Measurements from ENCODE around the gene DLX6.
"Not testable (repeated sequence)": the region's sequence is repeated elsewhere in the genome, so short reads cannot be mapped to it uniquely, and the experiment has no call there.

The DLX6 gene

GRCh38 chr7:97025983-97026714 is 20.8 kb downstream of the DLX6 start:
- FAIRE-seq: no peak
- TF ChIP-seq, protein P1, sequence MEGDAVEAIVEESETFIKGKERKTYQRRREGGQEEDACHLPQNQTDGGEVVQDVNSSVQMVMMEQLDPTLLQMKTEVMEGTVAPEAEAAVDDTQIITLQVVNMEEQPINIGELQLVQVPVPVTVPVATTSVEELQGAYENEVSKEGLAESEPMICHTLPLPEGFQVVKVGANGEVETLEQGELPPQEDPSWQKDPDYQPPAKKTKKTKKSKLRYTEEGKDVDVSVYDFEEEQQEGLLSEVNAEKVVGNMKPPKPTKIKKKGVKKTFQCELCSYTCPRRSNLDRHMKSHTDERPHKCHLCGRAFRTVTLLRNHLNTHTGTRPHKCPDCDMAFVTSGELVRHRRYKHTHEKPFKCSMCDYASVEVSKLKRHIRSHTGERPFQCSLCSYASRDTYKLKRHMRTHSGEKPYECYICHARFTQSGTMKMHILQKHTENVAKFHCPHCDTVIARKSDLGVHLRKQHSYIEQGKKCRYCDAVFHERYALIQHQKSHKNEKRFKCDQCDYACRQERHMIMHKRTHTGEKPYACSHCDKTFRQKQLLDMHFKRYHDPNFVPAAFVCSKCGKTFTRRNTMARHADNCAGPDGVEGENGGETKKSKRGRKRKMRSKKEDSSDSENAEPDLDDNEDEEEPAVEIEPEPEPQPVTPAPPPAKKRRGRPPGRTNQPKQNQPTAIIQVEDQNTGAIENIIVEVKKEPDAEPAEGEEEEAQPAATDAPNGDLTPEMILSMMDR (IDR thresholded peaks at IDR 0.05; ENCODE audit: insufficient read depth, missing control alignments): no peak
- no peak for DNase-seq (ENCODE audit: insufficient read length, low spot score)

DNA sequence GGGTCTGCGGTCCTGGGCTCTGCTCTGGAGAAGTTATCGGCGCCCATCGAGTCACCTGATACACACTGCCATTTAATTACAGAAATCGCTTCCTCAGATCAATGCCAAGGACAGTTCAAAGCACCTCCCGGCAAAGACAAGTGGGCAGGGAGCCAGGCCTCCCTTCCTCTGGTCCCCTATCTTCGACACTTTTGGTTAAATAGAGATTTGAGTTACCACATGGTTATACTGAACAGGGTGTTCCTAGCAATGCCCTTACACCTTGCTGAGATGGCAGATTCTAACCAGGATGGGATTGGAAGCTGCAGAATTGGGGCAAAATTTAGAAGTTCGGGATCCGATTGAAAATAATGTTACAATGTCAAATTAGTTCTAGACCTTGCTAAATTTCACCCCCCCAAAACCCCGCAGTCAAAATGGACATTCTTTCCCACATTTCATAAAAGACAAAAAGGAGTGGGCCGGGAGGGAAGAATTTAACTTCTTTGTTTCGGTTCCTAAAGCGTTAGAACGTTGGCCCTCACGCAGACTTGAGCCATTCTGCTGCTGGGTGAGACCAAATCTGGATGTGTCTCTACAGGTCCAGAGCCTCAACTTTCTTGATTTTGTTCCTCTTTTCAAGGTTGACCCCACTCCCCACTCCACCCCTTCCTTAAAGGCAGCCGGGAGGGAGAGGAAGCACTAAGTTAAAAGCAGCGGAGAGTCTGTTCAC is 21.5 kb downstream of the DLX6 start:
- TF ChIP-seq, protein P1 (IDR thresholded peaks at IDR 0.05; ENCODE audit: insufficient read depth, missing control alignments): no peak
- no peak for FAIRE-seq
- no peak for DNase-seq (ENCODE audit: insufficient read length, low spot score)

DNA sequence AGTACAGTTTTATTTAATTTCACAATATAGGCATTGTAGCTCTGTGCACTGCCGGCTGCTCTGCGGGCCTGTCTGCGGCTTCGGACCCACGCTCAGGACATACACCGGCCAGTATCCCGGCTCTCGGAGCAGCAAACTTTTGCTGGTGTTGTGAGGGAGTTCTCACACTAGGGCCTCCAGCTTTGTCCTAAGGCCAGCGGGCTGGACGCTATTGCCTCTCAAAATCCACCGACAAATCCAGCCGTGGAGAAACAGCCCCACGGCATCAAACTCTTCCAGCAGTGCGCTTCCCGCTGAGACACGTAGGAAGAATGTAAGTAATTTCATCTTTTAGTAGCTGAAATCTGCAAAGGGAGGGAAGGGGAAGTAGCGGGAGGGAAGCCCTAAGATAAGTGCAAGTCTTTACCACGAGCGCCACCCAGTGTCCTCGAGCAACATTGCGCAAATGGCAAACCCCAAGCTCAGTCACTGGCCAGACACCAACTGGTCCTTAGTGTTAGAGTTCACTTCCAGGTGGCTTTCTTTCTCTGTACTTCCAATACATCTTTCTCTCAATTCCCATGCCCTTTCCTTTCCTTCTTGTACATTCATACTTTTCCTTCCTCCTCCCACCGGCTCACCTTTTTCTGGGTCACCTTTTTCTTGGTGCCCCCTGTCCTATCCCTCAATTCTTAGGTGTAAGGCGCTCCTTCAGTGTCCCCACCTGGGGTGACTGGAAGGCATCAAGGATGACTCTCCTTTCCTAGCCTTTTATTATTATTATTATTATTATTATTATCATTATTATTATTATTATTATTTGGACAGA is 22.3 kb downstream of the DLX6 start:
- peak; percentile 76 for FAIRE-seq
- no peak for DNase-seq (ENCODE audit: insufficient read length, low spot score)
- TF ChIP-seq, protein P1 (IDR thresholded peaks at IDR 0.05; ENCODE audit: insufficient read depth, missing control alignments): peak; percentile 91

DNA sequence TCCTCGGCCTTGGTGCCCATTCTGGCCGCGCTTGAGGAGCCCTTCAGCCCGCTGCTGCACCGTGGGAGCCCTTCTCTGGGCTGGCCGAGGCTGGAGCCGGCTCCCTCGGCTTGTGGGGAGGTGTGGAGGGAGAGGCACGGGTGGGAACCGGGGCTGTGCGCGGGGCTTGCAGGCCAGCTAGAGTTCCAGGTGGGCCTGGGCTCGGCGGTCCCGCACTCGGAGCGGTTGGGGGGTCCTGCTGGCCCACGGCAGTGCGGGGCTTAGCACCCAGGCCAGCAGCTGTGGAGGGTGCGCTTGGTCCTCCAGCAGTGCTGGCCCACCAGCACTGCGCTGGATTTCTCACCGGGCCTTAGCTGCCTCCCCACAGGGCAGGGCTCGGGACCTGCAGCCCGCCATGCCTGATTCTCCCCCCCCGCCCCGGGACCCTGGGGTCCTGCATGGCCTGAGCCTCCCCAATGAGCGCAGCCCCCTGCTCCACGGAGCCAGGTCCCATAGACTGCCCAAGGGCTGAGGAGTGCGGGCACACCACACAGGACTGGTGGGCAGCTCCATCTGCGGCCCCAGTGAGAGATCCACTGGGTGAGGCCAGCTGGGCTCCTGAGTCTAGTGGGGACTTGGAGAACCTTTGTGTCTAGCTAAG is 29.0 kb downstream of the DLX6 start:
- FAIRE-seq: not testable (repeated sequence)

DNA sequence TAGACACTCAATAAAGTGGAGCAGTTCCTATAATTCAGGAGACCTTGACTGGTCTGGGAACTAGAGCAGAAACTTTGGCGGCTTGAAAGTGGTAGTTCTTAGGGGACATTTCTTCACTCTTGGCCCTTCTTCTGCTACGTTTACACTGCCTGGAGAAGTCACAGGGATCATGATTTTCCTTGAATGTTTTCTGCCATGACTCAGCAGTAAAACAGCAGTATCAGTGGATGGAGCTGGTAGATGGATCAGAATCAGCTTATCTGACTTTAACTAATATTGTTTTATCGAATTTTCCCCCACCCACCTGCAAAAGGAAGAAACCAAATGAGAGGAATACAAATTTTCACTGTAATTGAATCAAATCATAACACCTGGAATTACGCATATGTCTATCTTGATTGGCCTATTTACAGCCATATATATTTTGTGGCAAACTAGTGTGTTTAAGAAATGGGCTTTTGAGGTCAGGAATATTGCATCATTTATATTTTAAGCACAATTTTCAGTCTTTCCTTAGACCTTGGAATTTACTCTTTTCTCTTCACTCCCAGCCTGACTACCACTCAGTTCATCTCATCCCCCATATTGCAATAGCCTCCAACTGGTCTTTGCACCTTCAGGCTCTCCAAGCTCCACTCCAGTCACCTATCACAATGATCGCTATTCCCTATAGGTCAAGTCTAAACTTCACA is 34.2 kb downstream of the DLX6 start:
- FAIRE-seq: no peak
- DNase-seq (ENCODE audit: insufficient read length, low spot score): no peak
- TF ChIP-seq, protein P1 (IDR thresholded peaks at IDR 0.05; ENCODE audit: insufficient read depth, missing control alignments): no peak

More for the DNA sequence above, 29.0 kb downstream of the DLX6 start:
- not testable (repeated sequence) for DNase-seq (ENCODE audit: insufficient read length, low spot score)

DNA sequence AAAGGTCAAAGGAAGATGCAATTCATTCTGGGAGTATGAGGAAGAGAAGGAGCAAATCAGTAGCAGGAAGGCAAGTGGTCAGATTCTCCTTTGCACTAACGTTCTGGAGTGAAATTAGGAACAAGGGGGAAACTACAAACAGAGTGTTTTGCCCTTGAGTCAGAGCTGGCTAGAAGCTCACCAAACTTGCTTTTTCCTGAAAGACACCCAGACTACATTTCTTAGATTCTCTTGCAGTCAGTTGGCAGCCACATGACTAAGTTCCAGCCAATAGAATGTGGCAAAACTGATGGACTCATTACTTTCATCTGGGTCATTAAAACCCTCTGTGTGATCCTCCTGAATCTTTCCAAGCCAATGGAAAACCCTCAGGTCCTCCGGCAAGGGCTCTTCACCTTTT is 37.9 kb downstream of the DLX6 start:
- DNase-seq (ENCODE audit: insufficient read length, low spot score) (no peak), FAIRE-seq (no peak)
- TF ChIP-seq, protein P1 (IDR thresholded peaks at IDR 0.05; ENCODE audit: insufficient read depth, missing control alignments): no peak
